ENCODE data around the gene STON2. TPM values are rescaled to one million over a fixed set of nuclear protein-coding genes. Genes with fewer than 3 reads are reported as not detected.

Gene STON2
- total and polyA plus RNA-seq, 7 donors, result 4.8 to 147 (median 37.4) TPM

DNA sequence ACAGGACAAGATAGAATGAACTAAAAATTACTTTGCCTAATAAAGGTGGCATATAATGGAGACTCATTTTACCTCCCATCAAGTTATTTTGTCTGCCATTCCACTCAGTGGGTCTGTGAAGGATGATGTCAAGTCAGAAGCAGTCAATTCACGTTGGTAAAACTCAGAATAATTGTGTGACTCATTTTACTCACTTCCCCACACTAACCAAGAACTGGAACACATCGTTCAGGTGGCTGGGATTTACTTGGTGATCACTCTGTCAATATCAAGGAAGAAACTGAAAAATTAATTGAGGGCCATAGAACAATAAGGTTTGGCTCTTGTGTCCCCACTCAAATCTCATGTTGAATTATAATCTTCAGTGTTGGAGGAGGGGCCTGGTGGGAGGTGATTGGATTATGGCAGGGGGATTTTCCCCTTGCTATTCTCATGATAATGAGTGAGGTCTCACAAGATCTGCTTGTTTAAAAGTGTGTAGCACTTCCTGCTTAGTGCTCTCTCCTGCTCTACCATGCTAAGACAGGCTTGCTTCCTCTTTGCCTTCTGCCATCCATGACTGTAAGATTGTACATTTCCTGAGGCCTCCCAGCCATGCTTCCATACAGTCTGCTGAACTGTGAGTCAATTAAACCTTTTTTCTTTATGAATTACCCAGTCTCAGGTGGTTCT lies 143.7 kb downstream of the STON2 start:
- Histone ChIP-seq H3K4me1 (no peaks in the 10 kb centered on the region), H3K27me3 (ENCODE audit: insufficient read depth in 3 of 3, low read length in 2 of 3) (no peaks in the 10 kb centered on the region), H3K27ac (no peak overlapping the region), H3K9me3 (no peaks in the 10 kb centered on the region), H3K36me3 (ENCODE audit: insufficient read depth in 1 of 2, low read depth in 1 of 2) (no peaks in the 10 kb centered on the region), H3K4me3 (no peak overlapping the region)
- TF ChIP-seq, protein P1, sequence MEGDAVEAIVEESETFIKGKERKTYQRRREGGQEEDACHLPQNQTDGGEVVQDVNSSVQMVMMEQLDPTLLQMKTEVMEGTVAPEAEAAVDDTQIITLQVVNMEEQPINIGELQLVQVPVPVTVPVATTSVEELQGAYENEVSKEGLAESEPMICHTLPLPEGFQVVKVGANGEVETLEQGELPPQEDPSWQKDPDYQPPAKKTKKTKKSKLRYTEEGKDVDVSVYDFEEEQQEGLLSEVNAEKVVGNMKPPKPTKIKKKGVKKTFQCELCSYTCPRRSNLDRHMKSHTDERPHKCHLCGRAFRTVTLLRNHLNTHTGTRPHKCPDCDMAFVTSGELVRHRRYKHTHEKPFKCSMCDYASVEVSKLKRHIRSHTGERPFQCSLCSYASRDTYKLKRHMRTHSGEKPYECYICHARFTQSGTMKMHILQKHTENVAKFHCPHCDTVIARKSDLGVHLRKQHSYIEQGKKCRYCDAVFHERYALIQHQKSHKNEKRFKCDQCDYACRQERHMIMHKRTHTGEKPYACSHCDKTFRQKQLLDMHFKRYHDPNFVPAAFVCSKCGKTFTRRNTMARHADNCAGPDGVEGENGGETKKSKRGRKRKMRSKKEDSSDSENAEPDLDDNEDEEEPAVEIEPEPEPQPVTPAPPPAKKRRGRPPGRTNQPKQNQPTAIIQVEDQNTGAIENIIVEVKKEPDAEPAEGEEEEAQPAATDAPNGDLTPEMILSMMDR (IDR thresholded peaks at IDR 0.05), result no peak
- DNase-seq (no peak), ATAC-seq (no peak)
- intact Hi-C loops (cut with DNase I), result no loop called here
- 79 to 84% (median 81%) methylated on average over 2 of the region's 2 CpGs for WGBS, 3 donors

DNA sequence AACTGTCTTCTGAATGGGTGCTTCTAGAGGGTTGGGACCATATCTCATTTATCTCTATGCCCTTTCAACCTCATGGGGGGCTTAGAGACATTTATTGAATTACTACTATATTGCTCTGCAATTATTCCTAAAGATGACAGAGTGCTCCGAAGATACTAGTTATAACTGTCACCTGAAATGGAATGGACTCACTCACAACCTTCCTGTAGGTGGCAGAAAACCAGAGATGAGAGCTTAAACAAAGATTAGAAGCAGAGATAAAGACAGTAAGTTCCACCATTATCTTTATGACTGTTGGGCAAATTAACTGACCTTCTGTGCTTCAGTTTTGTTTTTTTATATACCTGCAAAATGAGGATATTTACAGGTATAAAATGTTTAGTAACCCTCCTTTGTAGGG lies 147.8 kb downstream of the STON2 start:
- Histone ChIP-seq H3K4me3 (no peak overlapping the region), H3K27me3 (ENCODE audit: insufficient read depth in 3 of 3, low read length in 2 of 3) (no peaks in the 10 kb centered on the region), H3K27ac (no peak overlapping the region), H3K4me1 (no peaks in the 10 kb centered on the region), H3K36me3 (ENCODE audit: insufficient read depth in 1 of 2, low read depth in 1 of 2) (no peaks in the 10 kb centered on the region), H3K9me3 (no peaks in the 10 kb centered on the region)
- DNase-seq (no peak), ATAC-seq (no peak)
- TF ChIP-seq, protein P1 (IDR thresholded peaks at IDR 0.05), result no peak
- 84 to 86% (median 86%) methylated on average over 1 of the region's 1 CpG for WGBS, 3 donors
- intact Hi-C loops (cut with DNase I), result no loop called here

DNA sequence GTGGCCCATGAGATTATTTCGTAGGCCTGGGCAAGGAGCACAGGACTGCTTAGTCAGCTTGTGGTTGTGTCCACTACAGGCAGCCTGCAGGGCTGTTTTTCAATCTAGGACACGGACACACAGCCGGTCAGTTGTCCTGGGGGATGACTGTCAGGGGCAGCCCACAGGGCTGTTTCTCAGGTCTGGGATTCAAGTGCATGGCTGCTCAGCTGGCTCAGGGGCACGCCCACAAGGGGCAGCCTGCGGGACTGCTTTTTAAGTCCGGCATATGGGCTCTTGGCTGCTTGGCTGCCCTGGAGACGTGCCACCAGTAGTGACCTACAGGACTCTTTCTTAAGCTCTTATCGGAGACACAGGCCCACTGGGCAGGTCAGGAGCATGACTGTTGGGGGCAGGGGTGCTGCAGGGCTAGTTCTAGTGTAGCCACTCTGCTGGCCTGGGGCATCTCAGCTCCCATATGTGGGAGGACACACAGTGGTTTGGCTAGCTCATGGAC lies 152.8 kb downstream of the STON2 start:
- Histone ChIP-seq H3K4me3 (no peak overlapping the region), H3K36me3 (ENCODE audit: insufficient read depth in 1 of 2, low read depth in 1 of 2) (no peaks in the 10 kb centered on the region), H3K9me3 (no peaks in the 10 kb centered on the region), H3K4me1 (no peaks in the 10 kb centered on the region), H3K27ac (no peak overlapping the region), H3K27me3 (ENCODE audit: insufficient read depth in 3 of 3, low read length in 2 of 3) (no peaks in the 10 kb centered on the region)
- 16 to 40% (median 24%) methylated on average over 8 of the region's 8 CpGs for WGBS, 3 donors
- DNase-seq (no peak), ATAC-seq (peak; percentile 15 to 52 (median 44))
- TF ChIP-seq, protein P1 (IDR thresholded peaks at IDR 0.05), result no peak
- intact Hi-C loops (cut with DNase I), result no loop called here

DNA sequence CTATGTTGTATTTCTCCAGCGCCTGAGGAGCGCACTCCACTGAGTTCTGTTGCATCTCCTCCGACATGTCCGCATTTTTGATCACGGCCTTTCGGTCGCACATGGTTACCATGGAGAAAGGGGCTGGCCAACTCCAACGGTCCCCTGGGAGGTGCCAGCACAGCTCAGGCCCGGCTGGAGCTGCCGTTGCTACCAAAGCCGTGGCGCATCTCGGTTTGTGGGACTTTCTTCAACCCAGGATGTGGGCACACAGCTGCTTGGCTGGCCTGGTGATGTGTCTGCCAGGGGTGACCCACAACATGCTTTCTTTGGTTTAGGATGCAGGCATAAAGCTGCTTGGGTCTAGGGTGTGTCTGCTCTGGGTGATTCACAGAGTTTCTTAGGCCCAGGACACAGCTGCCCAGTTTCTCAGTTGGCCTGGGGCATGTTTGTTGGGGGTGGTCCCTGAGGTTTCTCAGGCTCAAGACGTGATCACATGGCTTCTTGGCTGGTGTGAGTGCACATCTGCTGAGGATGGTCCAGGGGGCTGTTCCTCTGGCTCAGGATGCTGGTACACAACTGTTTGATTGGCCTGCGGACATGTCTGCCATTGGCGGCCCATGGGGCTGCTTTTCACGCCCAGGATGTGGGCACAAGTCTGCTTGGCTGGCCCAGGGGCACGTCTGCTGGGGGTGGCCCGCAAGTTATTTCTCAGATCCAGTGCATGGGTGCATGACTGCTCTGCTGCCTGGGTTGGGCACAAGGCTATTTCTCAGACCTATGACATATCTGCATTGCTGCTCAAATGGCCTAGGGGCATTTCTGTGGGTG lies 153.5 kb downstream of the STON2 start:
- Histone ChIP-seq H3K9me3 (no peaks in the 10 kb centered on the region), H3K27me3 (ENCODE audit: insufficient read depth in 3 of 3, low read length in 2 of 3) (no peaks in the 10 kb centered on the region), H3K4me1 (no peaks in the 10 kb centered on the region), H3K27ac (no peak overlapping the region), H3K4me3 (no peak overlapping the region), H3K36me3 (ENCODE audit: insufficient read depth in 1 of 2, low read depth in 1 of 2) (no peaks in the 10 kb centered on the region)
- DNase-seq (no peak), ATAC-seq (peak; percentile 42 to 50 (median 46))
- TF ChIP-seq, protein P1 (IDR thresholded peaks at IDR 0.05), result no peak
- intact Hi-C loops (cut with DNase I), result no loop called here
- WGBS, 3 donors, result 43 to 59% (median 49%) methylated on average over 19 of the region's 19 CpGs
